K562 (cell line): ENCODE measurements around the gene PAN2. TPM values are rescaled to one million over a fixed set of nuclear protein-coding genes. Genes with fewer than 3 reads are reported as not detected.

Experiments used
- BCLAF1 ChIP-seq, 2 experiments: fragments of 450-650 bp in 1 of 2; IDR thresholded peaks; 2 replicates each; pipeline ENCODE4 v1.6.1; 2011 to 2017; ENCODE audit warnings: low read depth in 2 of 2, antibody characterized with exemption in 1 of 2, borderline replicate concordance in 1 of 2, low read length in 1 of 2, mild to moderate bottlenecking in 1 of 2, mixed read lengths in 1 of 2; ENCODE audit not compliant: control insufficient read depth in 1 of 2
- CHD2 ChIP-seq: IDR thresholded peaks from 2 replicates; pipeline ENCODE4 v1.6.1; 2011; ENCODE audit warnings: low read depth, low read length
- MCM7 ChIP-seq, 2 experiments: fragments of 450-650 bp; IDR thresholded peaks; 2 replicates each; pipeline ENCODE4 v1.6.1; 2016 to 2018
- NR2F6 ChIP-seq: fragments of 450-650 bp; formaldehyde crosslinking; IDR thresholded peaks from 2 replicates; pipeline ENCODE4 v1.4.0; 2020; ENCODE audit warnings: mild to moderate bottlenecking
- NR3C1 ChIP-seq: sonication (generic); formaldehyde crosslinking; IDR thresholded peaks from 2 replicates; pipeline ENCODE4 v1.8.1; 2022; ENCODE audit warnings: missing genetic modification reagents
- PCBP1 ChIP-seq: fragments of 200-400 bp; formaldehyde crosslinking; IDR thresholded peaks from 2 replicates; pipeline ENCODE4 v1.6.1; 2018; ENCODE audit warnings: mild to moderate bottlenecking, low read depth, low read length; ENCODE audit not compliant: poor library complexity, severe bottlenecking
- SPI1 ChIP-seq: IDR thresholded peaks from 2 replicates; pipeline ENCODE4 v1.6.1; 2011; ENCODE audit warnings: low read depth, low read length, control low read depth, borderline replicate concordance
- SRF ChIP-seq, 2 experiments: fragments of 250-450, 450-650 bp in 1 of 2; sonication (Bioruptor Pico) in 1 of 2; sonication (generic) in 1 of 2; formaldehyde crosslinking; IDR thresholded peaks; 2 replicates each; pipeline versions ENCODE4 v1.5.0 to v1.5.1; 2020 to 2022; ENCODE audit warnings: mild to moderate bottlenecking in 1 of 2, missing genetic modification reagents in 1 of 2
- TEAD2 ChIP-seq: fragments of 450-650 bp; IDR thresholded peaks from 2 replicates; pipeline ENCODE4 v1.6.1; 2016; ENCODE audit warnings: missing genetic modification characterization, control low read depth, missing compliant biosample characterization
- U2AF1 ChIP-seq: fragments of 200-400 bp; formaldehyde crosslinking; optimal IDR thresholded peaks from 2 replicates; pipeline ENCODE3; 2017; ENCODE audit warnings: mild to moderate bottlenecking, low read depth, low read length, moderate library complexity
- XRCC3 ChIP-seq: fragments of 450-650 bp; IDR thresholded peaks from 2 replicates; pipeline ENCODE4 v1.6.1; 2017; ENCODE audit warnings: mild to moderate bottlenecking, moderate library complexity
- XRCC4 ChIP-seq: IDR thresholded peaks from one replicate; pipeline ENCODE4 v1.6.1; 2011; ENCODE audit not compliant: insufficient read depth, insufficient read length; ENCODE audit errors: extremely low read depth
- ZFX ChIP-seq: sonication (generic); formaldehyde crosslinking; IDR thresholded peaks from 2 replicates; pipeline ENCODE4 v1.8.0; 2022; ENCODE audit warnings: mild to moderate bottlenecking, missing genetic modification reagents, moderate library complexity
- ZNF140 ChIP-seq: fragments of 250-450 bp; sonication (Bioruptor Pico); IDR thresholded peaks from 2 replicates; pipeline ENCODE4 v1.8.0; 2021; ENCODE audit warnings: moderate library complexity, mild to moderate bottlenecking, inconsistent platforms
- ZNF23 ChIP-seq: fragments of 250-450 bp; sonication (Bioruptor Pico); IDR thresholded peaks from 2 replicates; pipeline ENCODE4 v1.4.0; 2020; ENCODE audit warnings: mild to moderate bottlenecking
- ZNF318 ChIP-seq, 2 experiments: fragments of 450-650 bp; IDR thresholded peaks; 2 replicates each; pipeline ENCODE4 v1.6.1; 2016; ENCODE audit warnings: mild to moderate bottlenecking in 2 of 2, borderline replicate concordance in 1 of 2, low read depth in 1 of 2, moderate library complexity in 1 of 2
- ZSCAN32 ChIP-seq: fragments of 450-650 bp; formaldehyde crosslinking; IDR thresholded peaks from 2 replicates; pipeline ENCODE4 v1.4.0; 2020; ENCODE audit warnings: mild to moderate bottlenecking, moderate library complexity
- polyA plus RNA-seq, 8 experiments: library from polyadenylated mRNA; depleted of rRNA in 4 of 8; stranded (reverse) in 5 of 8; unstranded in 3 of 8; fragments of >200 nt; fragmentation: Nextera tagmentation in 2 of 8; fragmentation: Illumina TruSeq in 1 of 8; extraction: Ambion mirVana in 2 of 8; extraction: Trizol in 1 of 8; gene quantifications; 2 replicates each; pipeline versions ENCODE4 v1.2.1 to v1.2.3, GENCODE V29; 2011 to 2014; ENCODE audit warnings: inconsistent platforms in 1 of 8, missing spikeins in 1 of 8
- total RNA-seq, 7 experiments: library from RNA; depleted of rRNA in 6 of 7; stranded (reverse); fragments of >200 nt in 6 of 7; fragmentation: Illumina TruSeq in 2 of 7; extraction: Trizol in 2 of 7; gene quantifications; 2 replicates each; pipeline versions ENCODE4 v1.2.1 to v1.2.3, GENCODE V29; 2011 to 2021; ENCODE audit warnings: low replicate concordance in 1 of 7

Gene PAN2
- total and polyA plus RNA-seq, 9 of the 15 experiments (the other 6 are each of a cell fraction or from before 2014, with no cell fraction given) = 15.0 to 66.1 (median 25.9) TPM

- TF ChIP-seq ZNF318 (IDR thresholded peaks at IDR 0.05; ENCODE audit: borderline replicate concordance in 1 of 2, low read depth in 1 of 2) (peak in 1 of 2 experiments; percentile 53; a peak in 1 of 4 replicates), ZSCAN32 (no peak), ZNF23 (no peak), XRCC3 (no peak), CHD2 (no peak), PCBP1 (no peak), MCM7 (IDR thresholded peaks at IDR 0.05) (no peak), NR2F6 (CRISPR knock-in tag) (peak; percentile 47; the same call in 1 of the 2 replicates), XRCC4 (no peak), SPI1 (peak; percentile 47; the same call in 1 of the 2 replicates), ZNF140 (CRISPR knock-in tag) (no peak), NR3C1 (CRISPR knock-in tag) (no peak), SRF (CRISPR knock-in tag; IDR thresholded peaks at IDR 0.05) (no peak; a peak in 1 of 4 replicates), ZFX (peak; percentile 51), TEAD2 (tag) (no peak), U2AF1 (no peak), BCLAF1 (IDR thresholded peaks at IDR 0.05; ENCODE audit: borderline replicate concordance in 1 of 2, control insufficient read depth in 1 of 2, low read depth in 2 of 2, low read length in 1 of 2) (no peak)
Observed at GRCh38 chr12:56336361-56337167, 2.8 kb upstream of the PAN2 start (continued).
